ENCODE results near the gene NLRP9.

DNA sequence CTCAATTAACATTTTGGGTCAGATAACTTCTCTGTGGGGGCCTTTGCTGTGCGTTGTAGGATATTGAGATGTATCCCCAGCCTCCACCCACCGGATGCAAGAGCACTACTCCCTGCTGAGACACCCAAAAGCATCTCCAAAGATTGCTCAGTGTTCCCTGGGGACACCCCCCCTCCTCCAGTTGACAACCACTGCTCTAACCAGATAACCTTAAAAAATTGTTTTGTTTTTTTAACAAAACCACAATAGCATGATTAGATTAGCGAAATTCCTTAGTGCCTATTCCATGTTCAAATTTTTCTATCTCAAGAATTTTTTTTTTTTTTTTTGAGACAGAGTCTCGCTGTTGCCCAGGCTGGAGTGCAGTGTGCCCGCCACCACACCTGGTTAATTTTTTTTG is 65.8 kb downstream of the NLRP9 start:
- TF ChIP-seq, protein P1, sequence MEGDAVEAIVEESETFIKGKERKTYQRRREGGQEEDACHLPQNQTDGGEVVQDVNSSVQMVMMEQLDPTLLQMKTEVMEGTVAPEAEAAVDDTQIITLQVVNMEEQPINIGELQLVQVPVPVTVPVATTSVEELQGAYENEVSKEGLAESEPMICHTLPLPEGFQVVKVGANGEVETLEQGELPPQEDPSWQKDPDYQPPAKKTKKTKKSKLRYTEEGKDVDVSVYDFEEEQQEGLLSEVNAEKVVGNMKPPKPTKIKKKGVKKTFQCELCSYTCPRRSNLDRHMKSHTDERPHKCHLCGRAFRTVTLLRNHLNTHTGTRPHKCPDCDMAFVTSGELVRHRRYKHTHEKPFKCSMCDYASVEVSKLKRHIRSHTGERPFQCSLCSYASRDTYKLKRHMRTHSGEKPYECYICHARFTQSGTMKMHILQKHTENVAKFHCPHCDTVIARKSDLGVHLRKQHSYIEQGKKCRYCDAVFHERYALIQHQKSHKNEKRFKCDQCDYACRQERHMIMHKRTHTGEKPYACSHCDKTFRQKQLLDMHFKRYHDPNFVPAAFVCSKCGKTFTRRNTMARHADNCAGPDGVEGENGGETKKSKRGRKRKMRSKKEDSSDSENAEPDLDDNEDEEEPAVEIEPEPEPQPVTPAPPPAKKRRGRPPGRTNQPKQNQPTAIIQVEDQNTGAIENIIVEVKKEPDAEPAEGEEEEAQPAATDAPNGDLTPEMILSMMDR (IDR thresholded peaks at IDR 0.05; ENCODE audit: insufficient read depth, low read length, poor library complexity, severe bottlenecking): no peak
- no peak for TF ChIP-seq EZH2phosphoT487 (conservative IDR thresholded peaks at IDR 0.05; ENCODE audit: low read length)
